ENCODE measurements around the gene MYCL. TPM values are rescaled to one million over a fixed set of nuclear protein-coding genes. Genes with fewer than 3 reads are reported as not detected.

MYCL gene
- total and polyA plus RNA-seq, 2 of the 8 experiments (the other 6 are each of a cell fraction or from before 2014, with no cell fraction given): 20.3 to 28.8 TPM

DNA sequence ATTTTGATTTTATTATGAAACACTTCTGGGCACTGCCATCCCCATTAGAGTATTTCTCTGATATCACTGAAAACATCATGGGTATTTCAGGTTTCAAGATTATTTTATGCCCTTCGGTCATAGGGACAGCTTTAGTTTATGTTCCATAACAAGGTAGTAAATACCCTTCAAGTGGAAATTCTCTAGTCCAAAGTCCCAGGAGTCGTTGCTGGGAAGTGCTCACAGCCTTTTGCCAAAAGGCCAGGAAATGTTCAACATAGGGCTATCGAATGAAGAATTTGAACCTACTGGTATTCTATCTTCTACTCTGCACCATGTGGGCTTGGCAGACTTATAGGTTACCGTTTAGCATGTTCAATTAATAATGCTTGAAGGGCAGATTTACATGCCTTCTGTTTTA is 45.5 kb upstream of the MYCL start (continued):
- TF ChIP-seq YY1 (IDR thresholded peaks at IDR 0.05; ENCODE audit: low read depth, low read length): no peak

All from H1 (cell line).